HepG2 (cell line): ENCODE measurements around the gene ZBTB48. TPM values are rescaled to one million over a fixed set of nuclear protein-coding genes. Genes with fewer than 3 reads are reported as not detected.
A peak's percentile ranks its signal among the peaks of the same experiment; 100 is the strongest.

ENCODE experiments used
- DMAP1 ChIP-seq: IDR thresholded peaks from 2 replicates; pipeline ENCODE4 v1.6.1; 2016
- ESRRA ChIP-seq: sonication (generic); formaldehyde crosslinking; IDR thresholded peaks from 2 replicates; pipeline ENCODE4 v1.5.1; 2020; ENCODE audit warnings: mild to moderate bottlenecking, low read depth, missing genetic modification reagents
- NR2C2 ChIP-seq: sonication (generic); formaldehyde crosslinking; IDR thresholded peaks from 2 replicates; pipeline ENCODE4 v1.4.0; 2020; ENCODE audit warnings: missing genetic modification reagents, mild to moderate bottlenecking, moderate library complexity, borderline replicate concordance
- PHF8 ChIP-seq: sonication (generic); formaldehyde crosslinking; IDR thresholded peaks from 2 replicates; pipeline ENCODE4 v1.5.0; 2020; ENCODE audit warnings: missing genetic modification reagents
- TCF7L2 ChIP-seq: IDR thresholded peaks from 2 replicates; pipeline ENCODE4 v1.6.1; 2011; ENCODE audit warnings: mild to moderate bottlenecking, low read depth, low read length, moderate library complexity
- ZFX ChIP-seq: sonication (generic); formaldehyde crosslinking; IDR thresholded peaks from 2 replicates; pipeline ENCODE4 v1.4.0; 2020; ENCODE audit warnings: mild to moderate bottlenecking, low read depth, missing genetic modification reagents, moderate library complexity
- ZNF160 ChIP-seq: sonication (generic); formaldehyde crosslinking; IDR thresholded peaks from 2 replicates; pipeline ENCODE4 v1.8.0; 2022; ENCODE audit warnings: mild to moderate bottlenecking, inconsistent platforms, missing genetic modification reagents
- ZNF251 ChIP-seq: sonication (generic); formaldehyde crosslinking; IDR thresholded peaks from 2 replicates; pipeline ENCODE4 v1.9.0; 2021; ENCODE audit warnings: mild to moderate bottlenecking, missing genetic modification reagents
- ZNF432 ChIP-seq: sonication (generic); formaldehyde crosslinking; IDR thresholded peaks from 2 replicates; pipeline ENCODE4 v1.5.0; 2020; ENCODE audit warnings: missing genetic modification reagents, mild to moderate bottlenecking, borderline replicate concordance
- ZNF569 ChIP-seq: sonication (generic); formaldehyde crosslinking; IDR thresholded peaks from 2 replicates; pipeline ENCODE4 v1.5.0; 2020; ENCODE audit warnings: mild to moderate bottlenecking, missing genetic modification reagents, moderate library complexity, borderline replicate concordance
- polyA plus RNA-seq, 8 experiments: library from polyadenylated mRNA; depleted of rRNA in 3 of 8; stranded (reverse) in 7 of 8; unstranded in 1 of 8; fragments of >200 nt; fragmentation: Illumina TruSeq in 4 of 8; extraction: Trizol in 4 of 8; gene quantifications; 2 replicates each; pipeline versions ENCODE4 v1.2.1 to v1.2.3, GENCODE V29; 2011 to 2016; ENCODE audit warnings: low read depth in 4 of 8, missing spikeins in 1 of 8, mixed read lengths in 1 of 8; ENCODE audit not compliant: insufficient read depth in 1 of 8
- total RNA-seq, 5 experiments: library from RNA; depleted of rRNA; stranded (reverse); fragments of >200 nt; fragmentation: Illumina TruSeq; extraction: Trizol; gene quantifications; 2 replicates each; pipeline ENCODE4 v1.2.3, GENCODE V29; 2016; ENCODE audit warnings: low read depth in 1 of 5
- TF ChIP-seq, protein P1 (sequence below), 2 experiments: fragments of 450-650 bp in 1 of 2; sonication (generic) in 1 of 2; formaldehyde crosslinking in 1 of 2; IDR thresholded peaks; 2 replicates each; pipeline versions ENCODE4 v1.6.1 to v1.8.0; 2016 to 2022; ENCODE audit warnings: antibody characterized with exemption in 1 of 2, mild to moderate bottlenecking in 1 of 2, missing genetic modification reagents in 1 of 2
- TF ChIP-seq, protein P2 (sequence below): IDR thresholded peaks from 2 replicates; pipeline ENCODE4 v1.6.1; 2016; ENCODE audit warnings: missing compliant biosample characterization, missing genetic modification reagents, borderline replicate concordance
- TF ChIP-seq, protein P3 (sequence below): IDR thresholded peaks from 2 replicates; pipeline ENCODE4 v1.6.1; 2018; ENCODE audit warnings: missing genetic modification reagents, mild to moderate bottlenecking, missing compliant biosample characterization
- TF ChIP-seq, protein P4 (sequence below): sonication (generic); formaldehyde crosslinking; IDR thresholded peaks from 2 replicates; pipeline ENCODE4 v1.5.1; 2020; ENCODE audit warnings: missing genetic modification reagents, mild to moderate bottlenecking, borderline replicate concordance
- TF ChIP-seq, protein P5 (sequence below): IDR thresholded peaks from 2 replicates; pipeline ENCODE4 v1.6.1; 2012; ENCODE audit warnings: inconsistent platforms

Gene ZBTB48
- total and polyA plus RNA-seq, 2 of the 13 experiments (the other 11 are each of a cell fraction or from before 2014, with no cell fraction given), result 13.0 to 17.1 TPM

DNA sequence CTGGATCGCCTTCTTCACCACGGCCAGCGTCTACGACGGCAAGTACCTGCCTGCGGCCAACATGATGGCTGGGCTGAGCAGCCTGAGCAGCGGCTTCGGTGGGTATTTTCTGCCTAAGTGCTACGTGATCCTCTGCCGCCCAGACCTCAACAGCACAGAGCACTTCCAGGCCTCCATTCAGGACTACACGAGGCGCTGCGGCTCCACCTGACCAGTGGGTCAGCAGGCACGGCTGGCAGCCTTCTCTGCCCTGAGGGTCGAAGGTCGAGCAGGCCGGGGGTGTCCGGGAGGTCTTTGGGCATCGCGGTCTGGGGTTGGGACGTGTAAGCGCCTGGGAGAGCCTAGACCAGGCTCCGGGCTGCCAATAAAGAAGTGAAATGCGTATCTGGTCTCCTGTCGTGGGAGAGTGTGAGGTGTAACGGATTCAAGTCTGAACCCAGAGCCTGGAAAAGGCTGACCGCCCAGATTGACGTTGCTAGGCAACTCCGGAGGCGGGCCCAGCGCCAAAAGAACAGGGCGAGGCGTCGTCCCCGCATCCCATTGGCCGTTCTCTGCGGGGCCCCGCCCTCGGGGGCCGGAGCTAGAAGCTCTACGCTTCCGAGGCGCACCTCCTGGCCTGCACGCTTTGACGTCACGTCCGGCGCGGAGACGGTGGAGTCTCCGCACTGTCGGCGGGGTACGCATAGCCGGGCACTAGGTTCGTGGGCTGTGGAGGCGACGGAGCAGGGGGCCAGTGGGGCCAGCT, at the start of gene ZBTB48 (continued):
- TF ChIP-seq, protein P1, sequence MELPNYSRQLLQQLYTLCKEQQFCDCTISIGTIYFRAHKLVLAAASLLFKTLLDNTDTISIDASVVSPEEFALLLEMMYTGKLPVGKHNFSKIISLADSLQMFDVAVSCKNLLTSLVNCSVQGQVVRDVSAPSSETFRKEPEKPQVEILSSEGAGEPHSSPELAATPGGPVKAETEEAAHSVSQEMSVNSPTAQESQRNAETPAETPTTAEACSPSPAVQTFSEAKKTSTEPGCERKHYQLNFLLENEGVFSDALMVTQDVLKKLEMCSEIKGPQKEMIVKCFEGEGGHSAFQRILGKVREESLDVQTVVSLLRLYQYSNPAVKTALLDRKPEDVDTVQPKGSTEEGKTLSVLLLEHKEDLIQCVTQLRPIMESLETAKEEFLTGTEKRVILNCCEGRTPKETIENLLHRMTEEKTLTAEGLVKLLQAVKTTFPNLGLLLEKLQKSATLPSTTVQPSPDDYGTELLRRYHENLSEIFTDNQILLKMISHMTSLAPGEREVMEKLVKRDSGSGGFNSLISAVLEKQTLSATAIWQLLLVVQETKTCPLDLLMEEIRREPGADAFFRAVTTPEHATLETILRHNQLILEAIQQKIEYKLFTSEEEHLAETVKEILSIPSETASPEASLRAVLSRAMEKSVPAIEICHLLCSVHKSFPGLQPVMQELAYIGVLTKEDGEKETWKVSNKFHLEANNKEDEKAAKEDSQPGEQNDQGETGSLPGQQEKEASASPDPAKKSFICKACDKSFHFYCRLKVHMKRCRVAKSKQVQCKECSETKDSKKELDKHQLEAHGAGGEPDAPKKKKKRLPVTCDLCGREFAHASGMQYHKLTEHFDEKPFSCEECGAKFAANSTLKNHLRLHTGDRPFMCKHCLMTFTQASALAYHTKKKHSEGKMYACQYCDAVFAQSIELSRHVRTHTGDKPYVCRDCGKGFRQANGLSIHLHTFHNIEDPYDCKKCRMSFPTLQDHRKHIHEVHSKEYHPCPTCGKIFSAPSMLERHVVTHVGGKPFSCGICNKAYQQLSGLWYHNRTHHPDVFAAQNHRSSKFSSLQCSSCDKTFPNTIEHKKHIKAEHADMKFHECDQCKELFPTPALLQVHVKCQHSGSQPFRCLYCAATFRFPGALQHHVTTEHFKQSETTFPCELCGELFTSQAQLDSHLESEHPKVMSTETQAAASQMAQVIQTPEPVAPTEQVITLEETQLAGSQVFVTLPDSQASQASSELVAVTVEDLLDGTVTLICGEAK (IDR thresholded peaks at IDR 0.05), result no peak
- TF ChIP-seq, protein P1 (CRISPR knock-in tag; IDR thresholded peaks at IDR 0.05), result peak; percentile 61; the same call in 1 of the 2 replicates
- no peak for TF ChIP-seq ZNF432
- TF ChIP-seq, protein P2, sequence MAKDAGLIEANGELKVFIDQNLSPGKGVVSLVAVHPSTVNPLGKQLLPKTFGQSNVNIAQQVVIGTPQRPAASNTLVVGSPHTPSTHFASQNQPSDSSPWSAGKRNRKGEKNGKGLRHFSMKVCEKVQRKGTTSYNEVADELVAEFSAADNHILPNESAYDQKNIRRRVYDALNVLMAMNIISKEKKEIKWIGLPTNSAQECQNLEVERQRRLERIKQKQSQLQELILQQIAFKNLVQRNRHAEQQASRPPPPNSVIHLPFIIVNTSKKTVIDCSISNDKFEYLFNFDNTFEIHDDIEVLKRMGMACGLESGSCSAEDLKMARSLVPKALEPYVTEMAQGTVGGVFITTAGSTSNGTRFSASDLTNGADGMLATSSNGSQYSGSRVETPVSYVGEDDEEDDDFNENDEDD, result peak; percentile 30; the same call in 1 of the 2 replicates
- TF ChIP-seq NR2C2 (CRISPR knock-in tag), result peak; percentile 72
- TF ChIP-seq, protein P3, sequence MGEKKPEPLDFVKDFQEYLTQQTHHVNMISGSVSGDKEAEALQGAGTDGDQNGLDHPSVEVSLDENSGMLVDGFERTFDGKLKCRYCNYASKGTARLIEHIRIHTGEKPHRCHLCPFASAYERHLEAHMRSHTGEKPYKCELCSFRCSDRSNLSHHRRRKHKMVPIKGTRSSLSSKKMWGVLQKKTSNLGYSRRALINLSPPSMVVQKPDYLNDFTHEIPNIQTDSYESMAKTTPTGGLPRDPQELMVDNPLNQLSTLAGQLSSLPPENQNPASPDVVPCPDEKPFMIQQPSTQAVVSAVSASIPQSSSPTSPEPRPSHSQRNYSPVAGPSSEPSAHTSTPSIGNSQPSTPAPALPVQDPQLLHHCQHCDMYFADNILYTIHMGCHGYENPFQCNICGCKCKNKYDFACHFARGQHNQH (CRISPR knock-in tag), result peak; percentile 66; the same call in 1 of the 2 replicates
- no peak for TF ChIP-seq ZNF251 (CRISPR knock-in tag)
- TF ChIP-seq, protein P4, sequence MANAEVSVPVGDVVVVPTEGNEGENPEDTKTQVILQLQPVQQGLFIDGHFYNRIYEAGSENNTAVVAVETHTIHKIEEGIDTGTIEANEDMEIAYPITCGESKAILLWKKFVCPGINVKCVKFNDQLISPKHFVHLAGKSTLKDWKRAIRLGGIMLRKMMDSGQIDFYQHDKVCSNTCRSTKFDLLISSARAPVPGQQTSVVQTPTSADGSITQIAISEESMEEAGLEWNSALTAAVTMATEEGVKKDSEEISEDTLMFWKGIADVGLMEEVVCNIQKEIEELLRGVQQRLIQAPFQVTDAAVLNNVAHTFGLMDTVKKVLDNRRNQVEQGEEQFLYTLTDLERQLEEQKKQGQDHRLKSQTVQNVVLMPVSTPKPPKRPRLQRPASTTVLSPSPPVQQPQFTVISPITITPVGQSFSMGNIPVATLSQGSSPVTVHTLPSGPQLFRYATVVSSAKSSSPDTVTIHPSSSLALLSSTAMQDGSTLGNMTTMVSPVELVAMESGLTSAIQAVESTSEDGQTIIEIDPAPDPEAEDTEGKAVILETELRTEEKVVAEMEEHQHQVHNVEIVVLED (CRISPR knock-in tag), result peak; percentile 91
- TF ChIP-seq ESRRA (CRISPR knock-in tag), result peak; percentile 27; the same call in 1 of the 2 replicates
- peak; percentile 86 for TF ChIP-seq ZFX (CRISPR knock-in tag)
- 0 out of 2 replicates have a peak, but pooled peaks have one; percentile 18 for TF ChIP-seq ZNF160 (CRISPR knock-in tag)
- TF ChIP-seq DMAP1, result 0 out of 2 replicates have a peak, but pooled peaks have one; percentile 66
- peak; percentile 73 for TF ChIP-seq PHF8 (CRISPR knock-in tag)
- TF ChIP-seq, protein P5, sequence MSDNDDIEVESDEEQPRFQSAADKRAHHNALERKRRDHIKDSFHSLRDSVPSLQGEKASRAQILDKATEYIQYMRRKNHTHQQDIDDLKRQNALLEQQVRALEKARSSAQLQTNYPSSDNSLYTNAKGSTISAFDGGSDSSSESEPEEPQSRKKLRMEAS, result peak; percentile 85
- TF ChIP-seq TCF7L2, result no peak
- no peak for TF ChIP-seq ZNF569
